Ovary (tissue), 3 donors: Measurements from ENCODE around the gene SLC24A1.

Source experiments
- CTCF ChIP-seq, 3 donors: fragments of 450-650 bp in 2 of 3; fragments of 200-600 bp in 1 of 3; IDR thresholded peaks; one replicate each; pipeline versions ENCODE4 v1.5.1 to v1.8.0; 2016 to 2022; ENCODE audit warnings: antibody characterized with exemption in 3 of 3, mild to moderate bottlenecking in 1 of 3
- EP300 ChIP-seq: sonication (generic); formaldehyde crosslinking; IDR thresholded peaks from one replicate; pipeline ENCODE4 v1.6.1; 2017; ENCODE audit warnings: antibody characterized with exemption
- donor health status: DM: no; HTN: no; CAD: no.

GRCh38 chr15:65682404-65682911 lies 60.7 kb downstream of the SLC24A1 start:
- TF ChIP-seq CTCF (IDR thresholded peaks at IDR 0.05) (no peak), EP300 (no peak)
